Astrocyte of the spinal cord (primary cell): Measurements from ENCODE around the gene RUNX1.

Experiments used
- DNase-seq: peaks from one replicate; pipeline ENCODE4 v3.0.0; 2011; ENCODE audit warnings: low read depth, low spot score
- H3K4me3 ChIP-seq: 2 replicates; pipeline ENCODE4 v1.5.1; 2011; ENCODE audit warnings: low read depth, mild to moderate bottlenecking, low read length, moderate library complexity
- CTCF ChIP-seq: IDR thresholded peaks from 2 replicates; pipeline ENCODE4 v1.5.1; 2012; ENCODE audit warnings: low read depth, mild to moderate bottlenecking, low read length, inconsistent platforms
- in situ Hi-C: cut with HindIII; loops from 2 replicates; pipeline ENCODE4 v1.10.0; 2017; ENCODE audit warnings: low sequenced_read_pairs

RUNX1 gene

DNA sequence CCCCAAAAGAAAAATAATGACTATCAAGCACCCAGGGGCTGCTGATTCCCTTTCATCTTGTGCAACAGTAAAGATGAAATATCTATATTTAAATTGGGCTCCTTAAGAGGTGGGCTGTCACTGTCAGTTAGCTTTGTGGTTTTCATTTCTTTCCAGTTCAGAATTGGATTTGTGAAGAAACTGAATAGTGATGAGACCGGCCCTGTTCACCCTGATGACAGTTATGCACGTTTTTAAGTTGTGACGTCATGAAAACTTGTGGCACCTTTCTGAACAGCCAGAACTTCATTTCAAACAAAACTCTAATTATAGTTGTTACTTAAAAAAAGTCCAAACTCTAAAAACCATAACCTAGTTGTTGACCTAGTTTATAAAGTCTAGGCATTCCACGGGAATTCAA, 125.9 kb downstream of the RUNX1 start:
- no peak for TF ChIP-seq CTCF
- no peak for DNase-seq
- in situ Hi-C loops = no loop called here
- H3K4me3 ChIP-seq = no peak overlapping the region

DNA sequence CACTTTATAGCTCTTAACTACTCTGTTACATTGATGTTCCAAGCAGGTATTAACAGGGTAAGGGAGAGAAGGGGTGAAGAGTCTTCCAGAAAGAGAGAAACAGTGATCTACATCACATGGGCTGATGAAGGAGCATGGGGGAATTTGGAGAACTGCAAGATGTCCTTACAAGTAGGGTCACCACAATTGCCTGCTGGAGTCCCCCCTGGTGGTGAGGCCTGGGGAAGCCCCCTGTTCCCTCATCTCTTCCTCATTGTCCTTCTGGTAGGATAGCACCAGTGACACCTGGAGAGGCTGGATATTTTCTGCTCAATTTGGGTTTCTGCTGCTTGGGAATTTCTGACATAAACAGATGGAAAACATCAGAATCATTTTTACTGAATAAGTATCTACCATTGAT, 126.6 kb downstream of the RUNX1 start:
- no peak overlapping the region for H3K4me3 ChIP-seq
- DNase-seq = no peak
- in situ Hi-C loops = no loop called here
- TF ChIP-seq CTCF = no peak

DNA sequence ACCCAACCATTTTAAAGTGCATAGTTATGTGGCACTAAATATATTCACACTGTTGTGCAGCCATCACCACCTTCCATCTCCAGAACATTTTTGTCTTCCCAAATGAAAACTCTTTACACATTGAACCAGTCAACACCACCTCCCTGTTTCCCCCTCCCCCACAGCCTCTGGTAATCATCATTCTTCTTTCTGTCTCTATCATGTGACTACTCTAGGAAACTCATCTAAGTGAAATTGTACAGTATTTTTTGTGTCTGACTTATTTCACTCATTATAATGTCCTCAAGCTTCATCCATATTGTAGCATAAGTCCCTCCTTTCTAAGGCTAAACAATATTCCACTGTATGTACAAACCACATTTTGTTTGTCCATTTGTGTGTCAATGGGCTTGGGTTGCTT, 128.0 kb downstream of the RUNX1 start:
- in situ Hi-C loops = no loop called here
- no peak for DNase-seq
- TF ChIP-seq CTCF = no peak
- no peak overlapping the region for H3K4me3 ChIP-seq

GRCh38 chr21:34919406-34919805, 129.7 kb downstream of the RUNX1 start:
- TF ChIP-seq CTCF = no peak
- in situ Hi-C loops = no loop called here
- no peak for DNase-seq
- H3K4me3 ChIP-seq = no peak overlapping the region

DNA sequence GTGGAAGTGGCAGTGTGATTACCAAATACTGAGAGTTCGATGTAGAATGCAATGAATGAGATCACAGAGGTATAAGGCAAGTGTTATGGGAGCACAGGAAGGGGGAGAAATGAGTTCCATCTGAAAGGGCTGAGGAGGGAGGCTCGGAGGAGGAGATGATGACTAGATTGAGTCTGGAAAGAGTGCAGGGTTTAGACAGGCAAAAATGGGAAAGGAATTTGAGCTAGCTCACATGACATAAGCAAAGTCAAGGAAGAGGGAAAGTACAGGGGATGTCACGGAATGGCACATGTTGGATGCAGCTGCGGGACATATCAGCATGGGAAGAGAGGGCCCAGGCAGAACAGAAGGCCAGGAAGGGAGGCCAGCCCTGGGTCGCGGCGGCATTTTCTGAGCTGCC, 132.7 kb downstream of the RUNX1 start:
- no peak for DNase-seq
- no peak for TF ChIP-seq CTCF
- H3K4me3 ChIP-seq = no peak overlapping the region
- in situ Hi-C loops = no loop called here

GRCh38 chr21:34915364-34915841, 133.7 kb downstream of the RUNX1 start:
- in situ Hi-C loops = no loop called here
- TF ChIP-seq CTCF = no peak
- peak; percentile 44 for DNase-seq
- no peak overlapping the region for H3K4me3 ChIP-seq

GRCh38 chr21:34914239-34914638, 134.9 kb downstream of the RUNX1 start:
- TF ChIP-seq CTCF = no peak
- in situ Hi-C loops = no loop called here
- no peak for DNase-seq
- H3K4me3 ChIP-seq = no peak overlapping the region
